HG03108 (cell line): ENCODE data around the gene C22orf39.

Experiments used
- ATAC-seq: cut with Tn5 transposase; IDR thresholded peaks from one replicate; pipeline ENCODE4 v1.9.1; 2021; ENCODE audit warnings: moderate library complexity; ENCODE audit not compliant: unreplicated experiment

C22orf39 gene

GRCh38 chr22:19477321-19478044 lies 30.0 kb upstream of the C22orf39 start:
- ATAC-seq: no peak

GRCh38 chr22:19476023-19476422 lies 28.5 kb upstream of the C22orf39 start:
- no peak for ATAC-seq

GRCh38 chr22:19473578-19473977 lies 26.1 kb upstream of the C22orf39 start:
- ATAC-seq: no peak

GRCh38 chr22:19472233-19472632 lies 24.7 kb upstream of the C22orf39 start:
- no peak for ATAC-seq

- no peak for ATAC-seq
Measured at GRCh38 chr22:19471572-19471971, 24.1 kb upstream of the C22orf39 start.

- no peak for ATAC-seq
Measured at GRCh38 chr22:19470010-19470409, 22.5 kb upstream of the C22orf39 start.

GRCh38 chr22:19469421-19469820 lies 21.9 kb upstream of the C22orf39 start:
- no peak for ATAC-seq

- ATAC-seq: no peak
Measured at GRCh38 chr22:19467912-19468311, 20.4 kb upstream of the C22orf39 start.

GRCh38 chr22:19466848-19467752 lies 19.6 kb upstream of the C22orf39 start:
- ATAC-seq: no peak

- ATAC-seq: no peak
Measured at GRCh38 chr22:19466126-19466716, 18.7 kb upstream of the C22orf39 start.

- ATAC-seq: no peak
Measured at GRCh38 chr22:19464975-19465374, 17.5 kb upstream of the C22orf39 start.

- ATAC-seq: no peak
Measured at GRCh38 chr22:19464546-19464945, 17.0 kb upstream of the C22orf39 start.

GRCh38 chr22:19463491-19464469 lies 16.3 kb upstream of the C22orf39 start:
- no peak for ATAC-seq

- no peak for ATAC-seq
Measured at GRCh38 chr22:19463008-19463407, 15.5 kb upstream of the C22orf39 start.

GRCh38 chr22:19461506-19461905 lies 14.0 kb upstream of the C22orf39 start:
- ATAC-seq: no peak

GRCh38 chr22:19460036-19460435 lies 12.5 kb upstream of the C22orf39 start:
- ATAC-seq: no peak

- no peak for ATAC-seq
Measured at GRCh38 chr22:19457828-19458428, 10.4 kb upstream of the C22orf39 start.

- ATAC-seq: no peak
Measured at GRCh38 chr22:19456541-19456940, 9.0 kb upstream of the C22orf39 start.

- ATAC-seq: no peak
Measured at GRCh38 chr22:19455585-19456370, 8.3 kb upstream of the C22orf39 start.
